Transverse colon (tissue), 4 donors: Measurements from ENCODE around the gene IL17C. TPM values are rescaled to one million over a fixed set of nuclear protein-coding genes. Genes with fewer than 3 reads are reported as not detected.

Experiments used
- DNase-seq: peaks from one replicate; pipeline ENCODE4 v3.0.0-alpha.2; 2019
- H3K27ac ChIP-seq, 4 donors: fragments of 200-600 bp; sonication (generic); 2 replicates each; pipeline ENCODE4 v1.5.1; 2016 to 2018; ENCODE audit warnings: inconsistent platforms in 4 of 4
- H3K27me3 ChIP-seq: fragments of 200-600 bp; sonication (generic); 2 replicates; pipeline ENCODE4 v1.5.1; 2017; ENCODE audit warnings: inconsistent platforms
- H3K36me3 ChIP-seq, 4 donors: fragments of 200-600 bp; sonication (generic); 2 replicates each; pipeline ENCODE4 v1.5.1; 2017 to 2019; ENCODE audit warnings: inconsistent platforms in 4 of 4
- H3K4me1 ChIP-seq, 4 donors: fragments of 200-600 bp; sonication (generic); 2 replicates each; pipeline ENCODE4 v1.5.1; 2017 to 2020; ENCODE audit warnings: inconsistent platforms in 4 of 4
- H3K4me3 ChIP-seq, 4 donors: fragments of 200-600 bp; sonication (generic); 1 replicate in 1 of 4; 2 replicates in 3 of 4; pipeline versions ENCODE4 v1.5.1 to v1.6.1; 2017 to 2019; ENCODE audit warnings: inconsistent platforms in 4 of 4
- H3K9me3 ChIP-seq, 2 donors: fragments of 200-600 bp; sonication (generic); 2 replicates each; pipeline ENCODE4 v1.5.1; 2017 to 2019; ENCODE audit warnings: inconsistent platforms in 2 of 2
- CTCF ChIP-seq, 5 experiments: fragments of 200-600 bp in 3 of 5; fragments of 450-650 bp in 2 of 5; sonication (generic) in 3 of 5; IDR thresholded peaks; 1 replicate in 2 of 5; 2 replicates in 3 of 5; pipeline ENCODE4 v1.5.1; 2016 to 2017; ENCODE audit warnings: antibody characterized with exemption in 5 of 5, inconsistent platforms in 3 of 5, mild to moderate bottlenecking in 2 of 5, moderate library complexity in 1 of 5
- EP300 ChIP-seq: sonication (generic); formaldehyde crosslinking; IDR thresholded peaks from one replicate; pipeline ENCODE4 v1.6.1; 2017; ENCODE audit warnings: antibody characterized with exemption, low read depth
- POLR2A ChIP-seq: fragments of 450-650 bp; IDR thresholded peaks from one replicate; pipeline ENCODE4 v1.6.1; 2016; ENCODE audit warnings: antibody characterized with exemption, mild to moderate bottlenecking, moderate library complexity
- POLR2AphosphoS5 ChIP-seq, 3 donors: sonication (generic); formaldehyde crosslinking; IDR thresholded peaks; one replicate each; pipeline ENCODE4 v1.6.1; 2016; ENCODE audit warnings: antibody characterized with exemption in 3 of 3
- WGBS, 2 donors: methylation state at CpG; one replicate each; pipeline ENCODE4 v1.1.5; 2018; ENCODE audit warnings: low coverage in 1 of 2; 5-methylcytosine and 5-hydroxymethylcytosine counted together
- in situ Hi-C, 4 donors: fragments of 200-750 bp; cut with MboI; loops; one replicate each; pipeline versions ENCODE4 v1.15.0 to v1.15.1; 2017; ENCODE audit warnings: low sequenced_read_pairs in 3 of 4, low pct_ligation_motif_present in 1 of 4, low pct_unique_long_range_greater_than_20kb in 1 of 4
- intact Hi-C: fragments of 100-400 bp; cut with DNase I; formaldehyde crosslinking; loops from one replicate; pipeline ENCODE4 v1.15.1; 2023; ENCODE audit warnings: low total_unique reads
- total RNA-seq, 4 donors: library from RNA; depleted of rRNA; stranded (reverse); fragments of >200 nt; gene quantifications; one replicate each; pipeline ENCODE4 v1.1.0, GENCODE V29; 2016

The IL17C gene
- total RNA-seq, 4 donors from 2014 or later: not detected

GRCh38 chr16:88626646-88627045 is 11.7 kb upstream of the IL17C start:
- 94 to 100% methylated on average over 1 to 9 of the region's 9 CpGs for WGBS, 2 donors
- no peaks in the 10 kb centered on the region for H3K27me3 ChIP-seq
- H3K4me1 ChIP-seq: no peaks in the 10 kb centered on the region
- peaks cover 0 to 40% (median 20%) of the 10 kb centered on the region in 4 donors for H3K36me3 ChIP-seq
- H3K9me3 ChIP-seq: no peaks in the 10 kb centered on the region
- no peak for TF ChIP-seq CTCF (IDR thresholded peaks at IDR 0.05)
- no peak for TF ChIP-seq POLR2AphosphoS5 (IDR thresholded peaks at IDR 0.05)
- TF ChIP-seq POLR2A: no peak
- TF ChIP-seq EP300: no peak
- H3K4me3 ChIP-seq: no peak overlapping the region
- in situ Hi-C loops (no loop called here), intact Hi-C loops (no loop called here)
- DNase-seq: no peak
- H3K27ac ChIP-seq: no peak overlapping the region

- Histone ChIP-seq H3K27ac (no peak overlapping the region), H3K4me3 (no peak overlapping the region), H3K4me1 (no peaks in the 10 kb centered on the region), H3K36me3 (peaks cover 0 to 38% (median 16%) of the 10 kb centered on the region in 4 donors), H3K27me3 (no peaks in the 10 kb centered on the region), H3K9me3 (no peaks in the 10 kb centered on the region)
- no peak for DNase-seq
- 94 to 95% methylated on average over 4 to 27 of the region's 27 CpGs for WGBS, 2 donors
- intact Hi-C loops: no loop called here
- no peak for TF ChIP-seq CTCF (IDR thresholded peaks at IDR 0.05)
- no peak for TF ChIP-seq POLR2A
- TF ChIP-seq EP300: no peak
- no peak for TF ChIP-seq POLR2AphosphoS5 (IDR thresholded peaks at IDR 0.05)
- in situ Hi-C loops: no loop called here
Measured at GRCh38 chr16:88627531-88628411, 10.6 kb upstream of the IL17C start.

- H3K4me1 ChIP-seq: peaks cover 0 to under 1% (median under 1%) of the 10 kb centered on the region in 4 donors
- intact Hi-C loops: no loop called here
- TF ChIP-seq POLR2AphosphoS5 (IDR thresholded peaks at IDR 0.05): no peak
- no peak for TF ChIP-seq EP300
- peak in 2 of 5 experiments; percentile 9 to 11 for TF ChIP-seq CTCF (IDR thresholded peaks at IDR 0.05)
- TF ChIP-seq POLR2A: no peak
- H3K4me3 ChIP-seq: no peak overlapping the region
- DNase-seq: no peak
- in situ Hi-C loops: no loop called here
- WGBS, 2 donors: 64 to 72% methylated on average over 2 to 12 of the region's 12 CpGs
- no peak overlapping the region for H3K27ac ChIP-seq
- H3K27me3 ChIP-seq: no peaks in the 10 kb centered on the region
- H3K9me3 ChIP-seq: no peaks in the 10 kb centered on the region
- H3K36me3 ChIP-seq: peaks cover 0 to 31% (median 13%) of the 10 kb centered on the region in 4 donors
Measured at GRCh38 chr16:88628512-88628974, 9.8 kb upstream of the IL17C start.

- Histone ChIP-seq H3K27me3 (peaks cover 8% of the 10 kb centered on the region), H3K27ac (no peak overlapping the region), H3K36me3 (peaks cover 0 to 23% (median 7%) of the 10 kb centered on the region in 4 donors), H3K4me1 (peaks cover 4 to 13% (median 13%) of the 10 kb centered on the region in 4 donors), H3K4me3 (no peak overlapping the region), H3K9me3 (no peaks in the 10 kb centered on the region)
- in situ Hi-C loops (no loop called here), intact Hi-C loops (no loop called here)
- WGBS, 2 donors: 84% methylated on average over 9 of the region's 9 CpGs; no CpG with 5 or more reads in 1 of the 2 donors
- DNase-seq: no peak
- TF ChIP-seq POLR2AphosphoS5 (IDR thresholded peaks at IDR 0.05): no peak
Measured at GRCh38 chr16:88629835-88630234, 8.5 kb upstream of the IL17C start.
